A204.1 (cell line): Measurements from ENCODE around the gene FKBP6.
"Not testable (repeated sequence)": the region's sequence is repeated elsewhere in the genome, so short reads cannot be mapped to it uniquely, and the experiment has no call there.

Experiments
- FAIRE-seq: peaks from 2 replicates; lab custom pipeline; 2012; peaks lifted over from hg19 to GRCh38; lab: Jason Lieb, UNC

Gene FKBP6

DNA sequence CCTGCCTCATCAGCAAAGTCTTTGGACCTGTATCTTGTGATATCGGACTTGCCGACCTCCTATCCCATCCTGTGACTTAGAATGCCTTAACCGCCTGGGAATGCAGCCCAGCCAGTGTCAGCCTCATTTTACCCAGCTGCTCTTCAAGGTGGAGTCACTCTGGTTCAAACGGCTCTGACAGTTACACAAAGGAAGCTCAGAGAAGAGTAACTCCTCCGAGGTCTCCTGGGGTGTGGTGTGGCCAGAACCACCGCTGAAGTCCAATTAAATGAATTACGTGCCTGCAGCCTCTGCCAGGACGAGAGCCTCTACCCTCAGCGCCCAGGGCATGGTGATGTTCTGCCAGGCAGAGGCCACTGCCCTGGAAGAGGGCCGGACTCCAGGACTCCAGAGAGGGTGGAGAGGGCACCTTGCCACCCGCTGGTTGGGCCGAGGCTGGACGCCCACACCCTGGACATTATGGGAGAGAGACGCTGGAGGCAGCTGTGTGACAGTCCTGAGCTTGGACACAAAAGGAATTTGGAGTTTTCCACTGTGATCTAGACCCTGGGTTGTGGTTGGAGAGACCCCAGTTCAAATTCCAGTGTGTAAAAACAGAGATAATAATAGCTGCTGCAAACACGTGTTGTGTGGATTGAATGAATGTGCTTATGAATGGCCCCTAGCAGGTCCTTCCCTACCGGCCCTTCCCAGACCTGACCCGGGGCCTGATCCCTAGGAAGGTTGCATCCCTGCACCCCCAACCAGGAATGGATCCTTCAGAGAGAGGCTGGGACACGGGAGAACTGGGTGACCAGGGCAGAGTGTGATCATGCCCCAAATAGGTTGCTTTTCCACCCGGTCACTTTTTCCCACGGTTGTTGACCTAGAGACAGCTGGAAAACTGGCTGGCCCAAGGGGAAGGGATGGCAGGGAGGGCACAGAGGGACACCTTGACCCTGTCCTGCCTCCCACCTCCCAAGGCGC, 67.9 kb downstream of the FKBP6 start:
- FAIRE-seq, result no peak

DNA sequence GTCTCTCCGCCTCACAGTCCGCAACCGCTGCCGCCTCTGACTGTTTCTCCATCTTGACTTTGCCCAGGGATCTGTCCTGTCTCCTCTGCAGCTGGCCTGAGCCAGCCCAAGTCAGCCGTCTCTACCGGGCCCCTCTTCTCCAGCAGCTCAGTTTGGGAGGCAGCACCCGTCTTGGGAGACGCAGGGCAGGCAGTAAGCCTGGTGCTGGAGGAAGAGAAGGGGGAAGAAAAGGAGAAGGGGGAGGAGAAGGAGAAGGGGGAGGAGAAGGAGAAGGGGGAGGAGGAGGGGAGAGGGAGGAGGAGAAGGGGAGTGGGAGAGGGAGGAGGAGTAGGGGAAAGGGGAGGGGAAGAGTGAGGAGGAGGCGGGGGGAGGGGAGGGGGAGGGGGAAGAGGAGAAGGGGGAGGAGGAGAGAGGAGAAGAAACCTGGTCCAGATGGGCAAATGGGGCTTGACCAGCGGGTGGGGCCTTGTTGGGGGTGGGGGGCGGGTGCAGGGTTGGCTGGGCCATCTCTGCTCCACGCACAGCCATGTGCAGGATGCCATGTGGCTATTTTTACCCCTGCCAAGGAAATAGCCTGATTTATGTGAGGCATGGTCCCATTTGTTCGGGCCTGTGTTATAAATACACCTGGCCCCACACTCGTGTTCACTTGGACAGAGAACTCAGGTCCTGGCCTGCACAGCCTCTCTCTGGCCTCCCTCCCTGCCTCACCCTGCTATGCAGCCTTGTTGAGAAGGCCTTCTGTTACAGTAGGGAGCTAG, 69.7 kb downstream of the FKBP6 start:
- no peak for FAIRE-seq

- FAIRE-seq, result not testable (repeated sequence)
Observed at GRCh38 chr7:73399185-73400050, 71.5 kb downstream of the FKBP6 start.

GRCh38 chr7:73404860-73405259, 76.9 kb downstream of the FKBP6 start:
- FAIRE-seq, result not testable (repeated sequence)
